H1 (cell line): Measurements from ENCODE around the gene AKT1S1.

Experiments
- BCL11A ChIP-seq, 2 experiments: IDR thresholded peaks; one replicate each; pipeline ENCODE4 v1.6.1; 2011; ENCODE audit warnings: low read depth in 2 of 2, low read length in 2 of 2, mild to moderate bottlenecking in 2 of 2
- EP300 ChIP-seq, 2 experiments: IDR thresholded peaks; 1 replicate in 1 of 2; 2 replicates in 1 of 2; pipeline ENCODE4 v1.6.1; 2011 to 2012; ENCODE audit warnings: low read depth in 2 of 2, low read length in 2 of 2, mild to moderate bottlenecking in 2 of 2, borderline replicate concordance in 1 of 2, inconsistent platforms in 1 of 2, moderate library complexity in 1 of 2
- JUND ChIP-seq: IDR thresholded peaks from 2 replicates; pipeline ENCODE4 v1.6.1; 2011; ENCODE audit warnings: mild to moderate bottlenecking, improper control_type of control experiment, low read length
- KDM1A ChIP-seq: fragments of 200-600, 300-600 bp; sonication (generic); IDR thresholded peaks from 2 replicates; pipeline ENCODE4 v1.7.1; 2016; ENCODE audit warnings: mild to moderate bottlenecking, low read length, borderline replicate concordance
- NRF1 ChIP-seq: IDR thresholded peaks from 2 replicates; pipeline ENCODE4 v1.6.1; 2011; ENCODE audit warnings: mild to moderate bottlenecking, low read depth, low read length, improper control_type of control experiment
- RXRA ChIP-seq: IDR thresholded peaks from 2 replicates; pipeline ENCODE4 v1.6.1; 2011; ENCODE audit warnings: low read depth, mild to moderate bottlenecking, low read length, moderate library complexity; ENCODE audit not compliant: insufficient read depth
- TF ChIP-seq, protein P1 (sequence below): IDR thresholded peaks from 2 replicates; pipeline ENCODE4 v1.6.1; 2011; ENCODE audit warnings: low read length, improper control_type of control experiment
- TF ChIP-seq, protein P2 (sequence below), 3 experiments: IDR thresholded peaks; 1 replicate in 2 of 3; 2 replicates in 1 of 3; pipeline versions ENCODE4 v1.5.1 to v1.6.1; 2011; ENCODE audit warnings: low read length in 3 of 3, mild to moderate bottlenecking in 3 of 3, inconsistent platforms in 2 of 3, low read depth in 1 of 3, moderate library complexity in 1 of 3; ENCODE audit not compliant: insufficient read depth in 1 of 3; ENCODE audit errors: control extremely low read depth in 1 of 3
- TF ChIP-seq, protein P3 (sequence below): IDR thresholded peaks from 2 replicates; pipeline ENCODE4 v1.6.1; 2011; ENCODE audit warnings: low read depth, mild to moderate bottlenecking, low read length; ENCODE audit not compliant: insufficient read depth
- TF ChIP-seq, protein P4 (sequence below): IDR thresholded peaks from 2 replicates; pipeline ENCODE4 v1.6.1; 2012; ENCODE audit warnings: inconsistent platforms

DNA sequence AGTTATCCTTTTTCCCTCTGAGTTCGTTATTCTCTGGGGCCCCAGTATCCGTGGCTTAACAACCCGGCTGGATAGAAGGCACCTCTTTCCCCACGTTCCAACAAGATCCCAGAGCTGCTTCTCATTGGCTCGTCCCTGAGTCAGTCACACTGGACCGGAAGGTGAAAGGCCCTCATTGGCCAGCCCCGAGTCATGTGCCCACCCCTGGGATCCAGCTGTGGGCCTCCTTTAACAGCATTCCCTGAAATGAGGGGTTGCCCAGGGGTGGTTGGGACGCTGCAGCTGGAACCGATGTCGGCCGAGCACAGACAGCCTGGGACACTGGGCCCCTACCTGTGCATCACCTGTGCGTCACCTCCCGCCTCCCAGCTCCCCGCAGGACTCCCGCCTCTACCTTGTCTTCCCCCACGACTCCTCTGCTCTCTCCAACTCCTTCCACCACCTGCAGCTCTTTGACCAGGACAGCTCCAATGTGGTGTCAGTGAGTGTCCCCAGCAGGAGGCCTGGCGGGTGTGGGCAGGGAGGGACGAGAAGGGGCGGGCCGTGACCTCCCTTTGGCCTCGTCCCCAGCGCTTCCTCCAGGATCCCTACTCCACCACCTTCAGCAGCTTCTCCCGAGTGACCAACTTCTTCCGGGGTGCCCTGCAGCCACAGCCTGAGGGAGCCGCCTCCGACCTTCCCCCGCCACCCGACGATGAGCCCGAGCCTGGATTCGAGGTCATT is 4.7 kb upstream of the AKT1S1 start:
- TF ChIP-seq, protein P1, sequence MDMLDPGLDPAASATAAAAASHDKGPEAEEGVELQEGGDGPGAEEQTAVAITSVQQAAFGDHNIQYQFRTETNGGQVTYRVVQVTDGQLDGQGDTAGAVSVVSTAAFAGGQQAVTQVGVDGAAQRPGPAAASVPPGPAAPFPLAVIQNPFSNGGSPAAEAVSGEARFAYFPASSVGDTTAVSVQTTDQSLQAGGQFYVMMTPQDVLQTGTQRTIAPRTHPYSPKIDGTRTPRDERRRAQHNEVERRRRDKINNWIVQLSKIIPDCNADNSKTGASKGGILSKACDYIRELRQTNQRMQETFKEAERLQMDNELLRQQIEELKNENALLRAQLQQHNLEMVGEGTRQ: no peak; the same call in 1 of the 2 replicates
- TF ChIP-seq, protein P2, sequence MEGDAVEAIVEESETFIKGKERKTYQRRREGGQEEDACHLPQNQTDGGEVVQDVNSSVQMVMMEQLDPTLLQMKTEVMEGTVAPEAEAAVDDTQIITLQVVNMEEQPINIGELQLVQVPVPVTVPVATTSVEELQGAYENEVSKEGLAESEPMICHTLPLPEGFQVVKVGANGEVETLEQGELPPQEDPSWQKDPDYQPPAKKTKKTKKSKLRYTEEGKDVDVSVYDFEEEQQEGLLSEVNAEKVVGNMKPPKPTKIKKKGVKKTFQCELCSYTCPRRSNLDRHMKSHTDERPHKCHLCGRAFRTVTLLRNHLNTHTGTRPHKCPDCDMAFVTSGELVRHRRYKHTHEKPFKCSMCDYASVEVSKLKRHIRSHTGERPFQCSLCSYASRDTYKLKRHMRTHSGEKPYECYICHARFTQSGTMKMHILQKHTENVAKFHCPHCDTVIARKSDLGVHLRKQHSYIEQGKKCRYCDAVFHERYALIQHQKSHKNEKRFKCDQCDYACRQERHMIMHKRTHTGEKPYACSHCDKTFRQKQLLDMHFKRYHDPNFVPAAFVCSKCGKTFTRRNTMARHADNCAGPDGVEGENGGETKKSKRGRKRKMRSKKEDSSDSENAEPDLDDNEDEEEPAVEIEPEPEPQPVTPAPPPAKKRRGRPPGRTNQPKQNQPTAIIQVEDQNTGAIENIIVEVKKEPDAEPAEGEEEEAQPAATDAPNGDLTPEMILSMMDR (IDR thresholded peaks at IDR 0.05; ENCODE audit: control extremely low read depth in 1 of 3, insufficient read depth in 1 of 3, low read depth in 1 of 3, low read length in 3 of 3): no peak
- TF ChIP-seq, protein P3, sequence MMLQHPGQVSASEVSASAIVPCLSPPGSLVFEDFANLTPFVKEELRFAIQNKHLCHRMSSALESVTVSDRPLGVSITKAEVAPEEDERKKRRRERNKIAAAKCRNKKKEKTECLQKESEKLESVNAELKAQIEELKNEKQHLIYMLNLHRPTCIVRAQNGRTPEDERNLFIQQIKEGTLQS: no peak
- TF ChIP-seq RXRA (no peak), EP300 (IDR thresholded peaks at IDR 0.05; ENCODE audit: borderline replicate concordance in 1 of 2, low read depth in 2 of 2, low read length in 2 of 2) (no peak), JUND (no peak), KDM1A (no peak), NRF1 (no peak), BCL11A (IDR thresholded peaks at IDR 0.05; ENCODE audit: low read depth in 2 of 2, low read length in 2 of 2) (no peak)
- TF ChIP-seq, protein P4, sequence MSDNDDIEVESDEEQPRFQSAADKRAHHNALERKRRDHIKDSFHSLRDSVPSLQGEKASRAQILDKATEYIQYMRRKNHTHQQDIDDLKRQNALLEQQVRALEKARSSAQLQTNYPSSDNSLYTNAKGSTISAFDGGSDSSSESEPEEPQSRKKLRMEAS: no peak
